Measurements from ENCODE around the gene UBQLN4.

Gene UBQLN4

DNA sequence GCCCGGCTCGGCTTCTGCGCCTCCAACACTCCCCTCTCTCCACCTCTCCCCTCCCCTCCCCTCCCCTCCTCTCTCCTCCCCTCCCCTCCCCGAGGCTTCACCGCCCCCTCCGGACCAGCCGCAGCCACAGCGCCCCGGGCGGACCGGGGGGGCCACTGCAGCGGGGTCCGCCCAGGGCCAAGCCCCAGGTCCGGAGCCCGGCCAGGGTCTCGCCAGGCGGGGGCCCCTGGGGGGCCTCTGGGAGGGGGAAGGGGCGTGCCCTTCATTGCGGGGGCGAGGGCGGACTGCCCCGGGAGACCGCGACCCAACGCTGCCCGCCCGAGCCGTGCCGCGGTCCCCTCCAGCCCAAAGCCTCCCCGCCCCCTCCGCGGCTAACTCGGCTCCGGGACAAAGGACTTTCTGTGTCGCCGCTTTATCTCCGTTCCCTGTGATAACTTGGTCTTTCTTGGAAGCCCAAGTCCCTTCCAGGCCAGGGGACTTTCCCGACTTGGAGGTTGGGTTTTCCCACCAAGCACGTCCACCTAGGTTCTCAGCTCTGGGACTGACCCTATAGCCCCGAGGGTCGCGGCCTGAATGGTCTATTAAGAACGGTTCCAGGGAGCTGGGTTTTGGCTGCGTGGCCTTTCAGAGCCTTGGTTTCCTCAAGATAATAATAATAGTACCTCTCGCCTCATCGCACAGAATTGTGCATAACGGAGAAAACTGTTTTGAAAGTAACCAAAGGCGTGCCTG is at the start of gene UBQLN4:
Gene UBQLN4, minus strand, starts transcription at position 31 of the 732 bp plus-strand sequence. CDS start 97 bp downstream, outside the sequence.
- peak; percentile 97 for DNase-seq (ENCODE audit: low spot score)
- in situ Hi-C loops (cut with MboI; ENCODE audit: low pct_unique_long_range_greater_than_20kb, low sequenced_read_pairs, unreplicated experiment): no loop called here
- TF ChIP-seq, protein P1, sequence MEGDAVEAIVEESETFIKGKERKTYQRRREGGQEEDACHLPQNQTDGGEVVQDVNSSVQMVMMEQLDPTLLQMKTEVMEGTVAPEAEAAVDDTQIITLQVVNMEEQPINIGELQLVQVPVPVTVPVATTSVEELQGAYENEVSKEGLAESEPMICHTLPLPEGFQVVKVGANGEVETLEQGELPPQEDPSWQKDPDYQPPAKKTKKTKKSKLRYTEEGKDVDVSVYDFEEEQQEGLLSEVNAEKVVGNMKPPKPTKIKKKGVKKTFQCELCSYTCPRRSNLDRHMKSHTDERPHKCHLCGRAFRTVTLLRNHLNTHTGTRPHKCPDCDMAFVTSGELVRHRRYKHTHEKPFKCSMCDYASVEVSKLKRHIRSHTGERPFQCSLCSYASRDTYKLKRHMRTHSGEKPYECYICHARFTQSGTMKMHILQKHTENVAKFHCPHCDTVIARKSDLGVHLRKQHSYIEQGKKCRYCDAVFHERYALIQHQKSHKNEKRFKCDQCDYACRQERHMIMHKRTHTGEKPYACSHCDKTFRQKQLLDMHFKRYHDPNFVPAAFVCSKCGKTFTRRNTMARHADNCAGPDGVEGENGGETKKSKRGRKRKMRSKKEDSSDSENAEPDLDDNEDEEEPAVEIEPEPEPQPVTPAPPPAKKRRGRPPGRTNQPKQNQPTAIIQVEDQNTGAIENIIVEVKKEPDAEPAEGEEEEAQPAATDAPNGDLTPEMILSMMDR (IDR thresholded peaks at IDR 0.05; ENCODE audit: extremely low read depth, insufficient read depth, missing control alignments): peak; percentile 76

DNA sequence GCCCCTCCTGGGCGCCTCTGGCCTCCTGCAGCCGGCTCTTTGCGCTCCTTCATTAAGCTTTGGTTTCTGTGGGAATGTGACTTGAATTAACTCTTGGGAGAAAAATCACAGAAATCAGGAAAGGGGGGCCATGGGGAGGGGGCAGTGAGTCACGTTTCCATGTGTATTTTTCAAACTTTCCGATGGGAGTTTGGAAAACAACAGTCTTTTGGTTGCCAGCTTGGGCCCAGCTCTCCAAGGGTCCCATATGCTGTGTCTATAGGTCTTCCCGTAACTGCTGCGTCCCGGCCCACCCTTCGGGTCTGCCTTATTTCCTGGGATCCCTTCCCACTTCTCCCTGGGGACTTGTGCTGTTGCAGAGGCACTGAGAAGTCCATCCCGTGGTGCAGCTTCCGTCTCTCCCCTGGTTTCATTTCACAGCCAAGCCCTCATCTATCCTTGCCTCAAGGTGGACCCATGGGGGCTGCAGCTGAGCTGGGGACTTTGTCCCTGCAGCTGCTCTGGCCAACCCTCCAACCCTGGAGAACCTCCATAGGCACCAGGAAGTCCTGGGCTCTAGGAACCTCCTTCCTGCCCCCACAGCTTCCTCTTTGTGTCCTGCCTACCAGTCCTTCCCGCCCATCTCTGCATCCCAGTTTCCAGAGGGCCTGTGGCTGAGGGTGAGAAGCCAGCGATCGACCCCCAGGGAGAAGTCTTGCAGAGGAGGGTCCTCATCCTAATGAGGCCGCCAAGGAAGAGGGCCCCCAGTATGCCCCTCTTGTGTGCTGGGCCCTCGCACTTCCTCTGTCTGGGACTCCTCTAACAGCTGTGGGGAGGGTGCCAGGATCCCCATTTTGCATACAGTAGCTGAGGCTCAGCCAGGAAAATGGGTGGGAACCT is 49.3 kb upstream of the UBQLN4 start:
- no peak for DNase-seq (ENCODE audit: low spot score)
- in situ Hi-C loops (cut with MboI; ENCODE audit: low pct_unique_long_range_greater_than_20kb, low sequenced_read_pairs, unreplicated experiment): no loop called here
- TF ChIP-seq, protein P1 (IDR thresholded peaks at IDR 0.05; ENCODE audit: extremely low read depth, insufficient read depth, missing control alignments): no peak

DNA sequence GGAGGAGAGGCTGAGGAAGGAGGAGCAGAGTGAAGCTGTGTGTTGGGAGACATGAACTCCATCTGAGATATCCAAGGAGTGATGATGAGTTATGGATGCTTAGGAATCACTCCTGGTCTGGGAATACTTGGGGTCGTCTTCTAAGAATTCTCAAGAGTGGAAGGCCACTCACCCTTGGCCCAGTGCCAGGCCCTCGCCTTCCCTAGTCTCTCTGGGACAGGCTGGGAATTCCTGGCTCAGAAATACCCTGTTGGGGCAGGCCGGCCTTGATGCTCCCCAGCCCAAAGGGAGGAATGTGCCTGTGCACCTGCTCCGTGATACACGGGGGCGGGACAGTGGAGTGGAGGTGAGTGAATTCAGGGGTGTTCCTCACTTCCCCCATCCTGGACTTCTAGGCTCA is 48.3 kb upstream of the UBQLN4 start:
- TF ChIP-seq, protein P1 (IDR thresholded peaks at IDR 0.05; ENCODE audit: extremely low read depth, insufficient read depth, missing control alignments): no peak
- no peak for DNase-seq (ENCODE audit: low spot score)
- in situ Hi-C loops (cut with MboI; ENCODE audit: low pct_unique_long_range_greater_than_20kb, low sequenced_read_pairs, unreplicated experiment): no loop called here

DNA sequence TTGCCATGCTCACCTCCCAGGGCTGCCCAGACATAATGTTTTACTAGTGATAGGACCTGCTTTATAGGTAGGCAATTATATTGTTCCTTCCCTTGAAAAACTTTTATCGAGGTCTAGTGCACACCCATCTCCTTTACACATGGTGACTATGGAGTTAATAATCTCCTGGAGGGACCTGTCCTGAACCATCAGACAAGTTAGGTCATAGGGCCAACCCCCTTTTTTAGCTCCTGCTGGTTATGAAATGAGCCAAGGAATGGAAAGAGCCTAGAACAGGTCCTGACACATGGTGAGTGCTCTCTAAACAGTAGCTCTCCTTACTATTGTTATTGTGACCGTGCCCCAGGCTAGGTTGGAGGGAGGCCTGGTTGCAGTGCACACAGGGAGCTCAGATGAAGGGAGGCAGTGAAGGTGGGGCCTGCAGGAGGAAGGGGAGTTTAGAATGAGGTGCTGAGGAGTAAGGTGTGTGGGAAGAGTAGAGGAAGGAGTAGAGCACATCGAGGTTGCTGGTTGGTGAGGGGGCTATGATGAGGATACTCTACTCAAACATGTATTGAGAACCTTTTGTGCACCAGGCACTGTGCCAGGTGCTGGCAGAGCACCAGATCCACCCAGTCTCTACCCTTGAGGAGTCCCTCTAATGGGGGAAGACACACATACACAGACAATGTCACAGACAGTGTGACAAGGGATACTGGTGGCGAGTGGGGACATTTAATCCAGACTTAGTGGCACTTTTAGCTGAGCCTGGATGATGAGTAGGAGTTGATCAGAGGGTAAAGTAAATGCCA is 46.8 kb upstream of the UBQLN4 start:
- TF ChIP-seq, protein P1 (IDR thresholded peaks at IDR 0.05; ENCODE audit: extremely low read depth, insufficient read depth, missing control alignments): no peak
- DNase-seq (ENCODE audit: low spot score): no peak
- in situ Hi-C loops (cut with MboI; ENCODE audit: low pct_unique_long_range_greater_than_20kb, low sequenced_read_pairs, unreplicated experiment): no loop called here

DNA sequence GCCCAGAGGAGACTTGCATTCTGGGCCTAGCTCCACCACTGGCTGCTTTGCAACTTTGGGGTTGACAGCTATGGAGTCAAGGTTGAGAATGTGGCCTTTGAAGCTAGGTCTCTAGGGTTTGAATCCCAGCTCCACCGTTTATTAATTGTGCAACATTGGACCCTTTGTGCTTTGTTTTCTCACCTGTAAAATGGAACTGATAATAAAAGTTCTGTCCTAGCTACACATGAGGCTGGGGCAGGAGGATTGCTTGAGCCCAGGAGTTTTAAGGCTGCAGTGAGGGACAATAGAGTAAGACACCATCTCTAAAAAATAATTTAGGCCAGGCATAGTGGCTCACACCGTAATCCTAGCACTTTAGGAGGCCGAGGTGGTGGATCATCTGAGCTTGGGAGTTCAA is 45.7 kb upstream of the UBQLN4 start:
- DNase-seq (ENCODE audit: low spot score): no peak
- TF ChIP-seq, protein P1 (IDR thresholded peaks at IDR 0.05; ENCODE audit: extremely low read depth, insufficient read depth, missing control alignments): no peak
- in situ Hi-C loops (cut with MboI; ENCODE audit: low pct_unique_long_range_greater_than_20kb, low sequenced_read_pairs, unreplicated experiment): loop anchor here (10.0 kb wide), 1 partner anchor 216 kb away; no protein-coding TSS in a partner anchor

DNA sequence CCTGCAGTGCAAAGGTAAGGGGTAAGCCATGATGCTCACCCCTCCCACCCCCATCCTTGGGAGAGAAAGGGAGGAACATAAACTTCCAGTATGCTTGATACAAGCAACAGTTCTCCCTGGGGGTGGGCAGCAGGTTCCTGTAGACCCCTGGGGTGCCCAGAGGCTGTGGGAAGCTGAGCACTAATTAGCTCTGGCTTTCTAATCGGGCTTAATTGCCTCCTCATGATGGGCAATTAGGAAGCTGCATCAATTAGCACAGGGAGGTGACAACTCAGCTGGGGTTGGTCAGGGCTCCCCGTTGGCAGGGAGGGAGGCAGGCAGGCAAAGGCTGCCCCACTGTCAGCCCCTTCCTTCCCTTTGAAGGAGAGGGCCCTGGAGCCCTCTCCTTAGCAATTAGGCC is 45.2 kb upstream of the UBQLN4 start:
- in situ Hi-C loops (cut with MboI; ENCODE audit: low pct_unique_long_range_greater_than_20kb, low sequenced_read_pairs, unreplicated experiment): loop anchor here (10.0 kb wide), 1 partner anchor 216 kb away; no protein-coding TSS in a partner anchor
- TF ChIP-seq, protein P1 (IDR thresholded peaks at IDR 0.05; ENCODE audit: extremely low read depth, insufficient read depth, missing control alignments): no peak
- DNase-seq (ENCODE audit: low spot score): no peak
